Activated B cell treated with CpG ODN at 0.5 μM for 24 hours (primary cell): ENCODE data around the gene BTNL9. TPM values are rescaled to one million over a fixed set of nuclear protein-coding genes. Genes with fewer than 3 reads are reported as not detected.
A peak's percentile ranks its signal among the peaks of the same experiment; 100 is the strongest.

Experiments
- ATAC-seq: fragments of 200-7000 bp; cut with Tn5 transposase; one replicate; pipeline ENCODE4 v1.10.0; 2021; ENCODE audit warnings: low read depth, mild to moderate bottlenecking, moderate library complexity
- CTCF ChIA-PET: fragments of 350-600 bp; sonication (Branson Sonifier 250); formaldehyde crosslinking; loops from one replicate; lab custom pipeline; 2021; ENCODE audit warnings: antibody characterized with exemption; lab: Charles Lee
- POLR2A ChIA-PET: fragments of 350-600 bp; sonication (Branson Sonifier 250); formaldehyde crosslinking; loops from one replicate; lab custom pipeline; 2021; ENCODE audit warnings: antibody characterized with exemption; lab: Charles Lee
- DNase-seq: peaks from one replicate; pipeline ENCODE4 v3.0.0; 2022
- H3K27ac Mint-ChIP-seq: one replicate; pipeline ENCODE4 v1.8.0; 2020; ENCODE audit warnings: mixed read lengths
- H3K27me3 Mint-ChIP-seq: one replicate; pipeline ENCODE4 v1.8.0; 2021; ENCODE audit warnings: mixed read lengths
- H3K36me3 Mint-ChIP-seq: one replicate; pipeline ENCODE4 v1.8.0; 2021; ENCODE audit warnings: low read depth, mixed read lengths
- H3K4me1 Mint-ChIP-seq: one replicate; pipeline ENCODE4 v1.8.0; 2021; ENCODE audit warnings: mixed read lengths
- H3K4me3 Mint-ChIP-seq: one replicate; pipeline ENCODE4 v1.8.0; 2020; ENCODE audit warnings: mild to moderate bottlenecking, mixed read lengths
- H3K9me3 Mint-ChIP-seq: one replicate; pipeline ENCODE4 v1.8.0; 2020; ENCODE audit warnings: mixed read lengths
- intact Hi-C: fragments of 100-400 bp; cut with micrococcal nuclease; formaldehyde crosslinking; loops from one replicate; pipeline ENCODE4 v1.15.1; 2024
- total RNA-seq: library from RNA; stranded (reverse); gene quantifications from 2 replicates; pipeline ENCODE4 v1.2.3, GENCODE V29; 2022
- TF ChIP-seq, protein P1 (sequence below): fragments of 200-600 bp; IDR thresholded peaks from one replicate; pipeline ENCODE4 v1.8.0; 2022; ENCODE audit warnings: antibody characterized with exemption, mild to moderate bottlenecking

BTNL9 gene
- total RNA-seq, 1 donor from 2014 or later, result 27.6 TPM

DNA sequence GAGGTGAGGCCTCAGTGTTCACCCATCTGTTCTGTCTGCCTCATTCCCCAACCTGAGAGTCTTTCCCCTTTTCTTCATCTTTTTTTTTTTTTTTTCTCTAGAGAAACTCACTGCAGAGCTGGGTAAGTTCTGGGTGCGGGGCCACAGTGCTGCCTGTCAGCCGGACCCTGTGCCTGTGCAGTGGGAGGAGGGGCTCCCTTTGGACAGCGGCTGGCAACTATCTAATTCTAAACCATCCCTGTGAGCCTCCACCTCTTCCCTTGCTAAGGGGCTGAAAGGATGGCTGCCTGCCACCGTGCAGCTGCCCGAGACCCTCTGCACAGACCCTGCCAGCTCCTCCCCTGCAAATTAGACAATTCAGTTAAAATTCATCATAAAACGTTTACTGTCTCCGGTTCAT, 14.1 kb downstream of the BTNL9 start:
- intact Hi-C loops, result loop anchor here (5.0 kb wide), 1 partner anchor 103 kb away; no protein-coding TSS in a partner anchor
- no peak for ATAC-seq
- H3K27ac Mint-ChIP-seq, result peak overlapping the region; percentile 70
- peak overlapping the region; percentile 85 for H3K4me3 Mint-ChIP-seq
- no peaks in the 10 kb centered on the region for H3K9me3 Mint-ChIP-seq
- CTCF ChIA-PET, result interaction anchor here (0.9 to 1.8 kb wide), 2 partner anchors 30 to 270 kb away, joined by 3 to 4 read pairs; no protein-coding TSS in a partner anchor
- TF ChIP-seq, protein P1, sequence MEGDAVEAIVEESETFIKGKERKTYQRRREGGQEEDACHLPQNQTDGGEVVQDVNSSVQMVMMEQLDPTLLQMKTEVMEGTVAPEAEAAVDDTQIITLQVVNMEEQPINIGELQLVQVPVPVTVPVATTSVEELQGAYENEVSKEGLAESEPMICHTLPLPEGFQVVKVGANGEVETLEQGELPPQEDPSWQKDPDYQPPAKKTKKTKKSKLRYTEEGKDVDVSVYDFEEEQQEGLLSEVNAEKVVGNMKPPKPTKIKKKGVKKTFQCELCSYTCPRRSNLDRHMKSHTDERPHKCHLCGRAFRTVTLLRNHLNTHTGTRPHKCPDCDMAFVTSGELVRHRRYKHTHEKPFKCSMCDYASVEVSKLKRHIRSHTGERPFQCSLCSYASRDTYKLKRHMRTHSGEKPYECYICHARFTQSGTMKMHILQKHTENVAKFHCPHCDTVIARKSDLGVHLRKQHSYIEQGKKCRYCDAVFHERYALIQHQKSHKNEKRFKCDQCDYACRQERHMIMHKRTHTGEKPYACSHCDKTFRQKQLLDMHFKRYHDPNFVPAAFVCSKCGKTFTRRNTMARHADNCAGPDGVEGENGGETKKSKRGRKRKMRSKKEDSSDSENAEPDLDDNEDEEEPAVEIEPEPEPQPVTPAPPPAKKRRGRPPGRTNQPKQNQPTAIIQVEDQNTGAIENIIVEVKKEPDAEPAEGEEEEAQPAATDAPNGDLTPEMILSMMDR, result no peak
- DNase-seq, result no peak
- POLR2A ChIA-PET, result interaction anchor here (0.6 to 1.4 kb wide), 9 partner anchors 9 to 223 kb away, joined by 3 to 9 read pairs (median 3); no protein-coding TSS in a partner anchor
- H3K27me3 Mint-ChIP-seq, result peaks cover 57% of the 10 kb centered on the region
- peaks cover 53% of the 10 kb centered on the region for H3K4me1 Mint-ChIP-seq
- H3K36me3 Mint-ChIP-seq, result no peaks in the 10 kb centered on the region

DNA sequence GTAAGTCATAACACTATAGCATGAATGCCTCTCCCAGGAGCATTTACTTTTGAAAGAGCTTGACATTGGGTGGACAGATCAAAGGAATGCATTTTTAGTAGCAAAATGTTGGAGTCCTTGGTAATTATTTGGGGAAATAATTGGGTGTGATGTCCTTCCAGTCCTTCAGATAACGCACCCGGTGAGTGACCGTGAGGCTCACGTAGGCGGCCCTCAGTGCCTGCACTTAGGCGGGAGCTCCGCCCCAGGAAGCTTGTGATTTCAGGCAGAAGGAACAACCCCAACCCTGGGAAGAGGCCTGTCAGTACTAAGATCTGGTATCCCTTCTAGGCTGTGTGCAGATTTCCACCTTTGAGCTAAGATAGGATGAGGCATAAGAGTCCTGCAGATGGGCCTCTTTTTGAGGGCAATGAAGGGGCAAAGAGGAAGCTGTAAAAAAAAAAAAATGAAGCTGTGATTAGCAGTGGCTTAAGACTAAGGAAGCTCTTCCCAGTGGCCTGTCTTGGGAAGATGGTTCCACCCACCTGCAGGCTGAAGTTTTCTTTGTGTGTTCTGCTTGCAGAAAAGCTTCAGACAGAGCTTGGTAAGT, 14.9 kb downstream of the BTNL9 start:
- Mint-ChIP-seq H3K9me3 (no peaks in the 10 kb centered on the region), H3K4me3 (peak overlapping the region; percentile 85), H3K4me1 (peaks cover 50% of the 10 kb centered on the region), H3K36me3 (no peaks in the 10 kb centered on the region), H3K27me3 (peaks cover 53% of the 10 kb centered on the region), H3K27ac (peak overlapping the region; percentile 46)
- POLR2A ChIA-PET, result interaction anchor here (1.3 kb wide), 1 partner anchor 194 kb away, joined by 3 read pairs; no protein-coding TSS in a partner anchor
- CTCF ChIA-PET, result interaction anchor here (0.9 to 1.8 kb wide), 3 partner anchors 30 to 271 kb away, joined by 3 to 4 read pairs (median 3); no protein-coding TSS in a partner anchor
- no peak for DNase-seq
- no peak for ATAC-seq
- intact Hi-C loops, result loop anchor here (5.0 kb wide), 1 partner anchor 102 kb away; no protein-coding TSS in a partner anchor
- TF ChIP-seq, protein P1, result no peak

DNA sequence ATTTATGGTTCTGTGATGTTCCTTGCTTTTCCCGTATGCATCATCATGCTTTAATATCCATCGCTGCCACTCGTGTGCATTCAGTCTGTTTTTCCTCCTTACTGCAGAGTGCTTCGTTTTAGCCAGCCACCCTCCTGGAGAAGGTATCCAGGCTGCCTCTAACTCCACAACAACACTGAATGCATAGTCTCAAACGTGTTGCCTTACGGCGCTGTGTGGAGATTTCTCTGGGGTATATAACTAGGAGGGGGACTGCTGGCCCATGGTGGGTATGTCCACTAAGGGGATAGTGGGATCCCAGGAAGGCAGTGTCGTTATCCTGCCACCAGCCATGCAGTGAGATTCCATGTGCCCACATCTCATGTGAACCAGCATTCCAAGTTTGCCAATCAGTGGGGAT, 16.4 kb downstream of the BTNL9 start:
- TF ChIP-seq, protein P1, result no peak
- intact Hi-C loops, result no loop called here
- H3K27ac Mint-ChIP-seq, result no peak overlapping the region
- H3K36me3 Mint-ChIP-seq, result no peaks in the 10 kb centered on the region
- CTCF ChIA-PET, result no interaction called here
- POLR2A ChIA-PET, result no interaction called here
- no peaks in the 10 kb centered on the region for H3K9me3 Mint-ChIP-seq
- DNase-seq, result no peak
- H3K27me3 Mint-ChIP-seq, result peaks cover 60% of the 10 kb centered on the region
- no peak overlapping the region for H3K4me3 Mint-ChIP-seq
- no peak for ATAC-seq
- peaks cover 35% of the 10 kb centered on the region for H3K4me1 Mint-ChIP-seq

DNA sequence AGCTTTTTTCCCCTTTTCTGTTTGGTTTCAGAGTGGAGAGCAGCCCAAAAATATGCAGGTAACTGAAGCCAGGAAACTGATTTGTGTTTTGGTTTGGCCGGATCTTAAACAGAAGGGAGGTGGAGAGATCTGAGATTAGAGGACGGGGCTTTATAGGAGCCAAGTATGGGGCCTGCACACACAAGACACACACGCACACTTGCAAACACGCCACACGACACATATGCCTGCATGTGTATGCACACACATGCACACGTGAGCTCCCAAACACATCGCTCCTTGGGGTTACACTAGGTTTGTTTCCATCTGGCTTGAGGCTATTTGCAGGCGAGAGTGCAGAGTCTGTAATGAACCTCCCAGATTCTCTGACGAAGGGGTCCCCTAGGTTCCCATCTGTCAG, 18.3 kb downstream of the BTNL9 start:
- intact Hi-C loops, result no loop called here
- TF ChIP-seq, protein P1, result no peak
- H3K27ac Mint-ChIP-seq, result no peak overlapping the region
- H3K9me3 Mint-ChIP-seq, result no peaks in the 10 kb centered on the region
- H3K27me3 Mint-ChIP-seq, result peaks cover 69% of the 10 kb centered on the region
- ChIA-PET POLR2A (no interaction called here), CTCF (no interaction called here)
- peaks cover 24% of the 10 kb centered on the region for H3K4me1 Mint-ChIP-seq
- DNase-seq (no peak), ATAC-seq (no peak)
- H3K36me3 Mint-ChIP-seq, result no peaks in the 10 kb centered on the region
- H3K4me3 Mint-ChIP-seq, result no peak overlapping the region

DNA sequence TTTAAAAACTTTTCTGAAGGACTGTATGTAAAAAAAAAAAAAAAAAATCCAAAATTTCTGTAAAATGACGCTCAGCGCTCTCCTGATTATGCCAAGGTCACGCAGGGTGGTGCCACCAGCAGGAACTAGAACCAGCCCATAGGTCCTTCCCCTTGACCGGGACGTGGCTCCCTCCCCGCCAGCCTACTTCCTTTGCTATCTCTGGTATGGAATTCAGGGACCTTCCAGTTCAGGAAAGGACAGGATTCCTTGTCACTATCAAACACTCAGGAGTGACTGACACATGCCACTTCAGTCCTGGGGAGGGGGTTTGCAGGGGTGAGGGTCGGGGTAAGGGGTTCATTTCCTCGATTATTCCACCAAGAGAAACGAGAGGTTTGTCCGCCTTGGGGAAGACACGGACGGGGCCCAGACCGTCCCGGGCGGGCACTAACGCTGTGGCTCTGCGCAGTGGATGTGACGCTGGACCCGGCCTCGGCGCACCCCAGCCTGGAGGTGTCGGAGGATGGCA, 18.8 kb downstream of the BTNL9 start:
- Mint-ChIP-seq H3K36me3 (no peaks in the 10 kb centered on the region), H3K9me3 (no peaks in the 10 kb centered on the region), H3K4me3 (peak overlapping the region; percentile 11), H3K27me3 (peaks cover 67% of the 10 kb centered on the region), H3K4me1 (peaks cover 19% of the 10 kb centered on the region), H3K27ac (no peak overlapping the region)
- POLR2A ChIA-PET, result interaction anchor here (0.7 kb wide), 1 partner anchor 84 kb away, joined by 3 read pairs; no protein-coding TSS in a partner anchor
- TF ChIP-seq, protein P1, result no peak
- CTCF ChIA-PET, result no interaction called here
- intact Hi-C loops, result no loop called here
- DNase-seq (no peak), ATAC-seq (no peak)
